Natural killer cell (primary cell): ENCODE measurements around the gene USF3. TPM values are rescaled to one million over a fixed set of nuclear protein-coding genes. Genes with fewer than 3 reads are reported as not detected.

Source experiments
- ATAC-seq, 3 donors: fragments of 150-1000 bp in 2 of 3; fragments of 200-7000 bp in 1 of 3; cut with Tn5 transposase; 1 replicate in 1 of 3; 2 replicates in 2 of 3; pipeline ENCODE4 v1.10.0; 2021; ENCODE audit warnings: mild to moderate bottlenecking in 2 of 3, moderate library complexity in 2 of 3
- DNase-seq, 2 donors: peaks; one replicate each; pipeline versions ENCODE4 v3.0.0 to v3.0.0-alpha.2; 2013 to 2021; ENCODE audit warnings: mixed read lengths in 1 of 2
- H3K27ac ChIP-seq: one replicate; pipeline ENCODE4 v1.5.1; 2013; ENCODE audit warnings: mild to moderate bottlenecking, low read length
- H3K27me3 ChIP-seq: one replicate; pipeline ENCODE4 v1.6.1; 2013; ENCODE audit warnings: low read length; ENCODE audit not compliant: control insufficient read depth, insufficient read depth
- H3K36me3 ChIP-seq: one replicate; pipeline ENCODE4 v1.6.1; 2013; ENCODE audit warnings: low read length; ENCODE audit not compliant: control insufficient read depth, insufficient read depth
- H3K4me1 ChIP-seq: one replicate; pipeline ENCODE4 v1.6.1; 2013; ENCODE audit warnings: low read length; ENCODE audit not compliant: control insufficient read depth, insufficient read depth
- H3K4me3 ChIP-seq: one replicate; pipeline ENCODE4 v1.5.1; 2013; ENCODE audit warnings: low read length
- H3K9me3 ChIP-seq: one replicate; pipeline ENCODE4 v1.6.1; 2013; ENCODE audit warnings: low read length; ENCODE audit not compliant: control insufficient read depth, insufficient read depth
- H3K27ac Mint-ChIP-seq, 2 donors: one replicate each; pipeline ENCODE4 v1.8.0; 2022; ENCODE audit warnings: mild to moderate bottlenecking in 2 of 2, mixed read lengths in 2 of 2, moderate library complexity in 1 of 2
- H3K27me3 Mint-ChIP-seq, 2 donors: one replicate each; pipeline ENCODE4 v1.8.0; 2022; ENCODE audit warnings: low read depth in 2 of 2, mixed read lengths in 2 of 2
- H3K36me3 Mint-ChIP-seq: one replicate; pipeline ENCODE4 v1.8.0; 2022; ENCODE audit warnings: mixed read lengths
- H3K4me1 Mint-ChIP-seq, 2 donors: one replicate each; pipeline ENCODE4 v1.8.0; 2022; ENCODE audit warnings: mixed read lengths in 2 of 2
- H3K4me3 Mint-ChIP-seq: one replicate; pipeline ENCODE4 v1.8.0; 2022; ENCODE audit warnings: mild to moderate bottlenecking, moderate library complexity, mixed read lengths
- H3K9me3 Mint-ChIP-seq, 2 donors: one replicate each; pipeline ENCODE4 v1.8.0; 2022; ENCODE audit warnings: mixed read lengths in 2 of 2
- WGBS: methylation state at CpG from one replicate; pipeline ENCODE4 v1.1.7; 2013; ENCODE audit warnings: missing lambda C conversion rate; ENCODE audit not compliant: insufficient coverage; 5-methylcytosine and 5-hydroxymethylcytosine counted together
- intact Hi-C: fragments of 100-400 bp; cut with micrococcal nuclease; formaldehyde crosslinking; loops from one replicate; pipeline ENCODE4 v1.14.2; 2022
- total RNA-seq, 4 donors: library from RNA; stranded (reverse); fragments of 120-200 nt in 1 of 4; gene quantifications; one replicate each; pipeline versions ENCODE4 v1.2.3 to v1.2.4, GENCODE V29; 2013 to 2022
- TF ChIP-seq, protein P1 (sequence below): fragments of 200-600 bp; IDR thresholded peaks from one replicate; pipeline ENCODE4 v1.8.0; 2022; ENCODE audit warnings: antibody characterized with exemption

USF3 gene
- total RNA-seq, 3 donors from 2014 or later (not counting 1 experiment from before 2014, with no cell fraction given), result 38.0 to 43.0 (median 41.8) TPM

DNA sequence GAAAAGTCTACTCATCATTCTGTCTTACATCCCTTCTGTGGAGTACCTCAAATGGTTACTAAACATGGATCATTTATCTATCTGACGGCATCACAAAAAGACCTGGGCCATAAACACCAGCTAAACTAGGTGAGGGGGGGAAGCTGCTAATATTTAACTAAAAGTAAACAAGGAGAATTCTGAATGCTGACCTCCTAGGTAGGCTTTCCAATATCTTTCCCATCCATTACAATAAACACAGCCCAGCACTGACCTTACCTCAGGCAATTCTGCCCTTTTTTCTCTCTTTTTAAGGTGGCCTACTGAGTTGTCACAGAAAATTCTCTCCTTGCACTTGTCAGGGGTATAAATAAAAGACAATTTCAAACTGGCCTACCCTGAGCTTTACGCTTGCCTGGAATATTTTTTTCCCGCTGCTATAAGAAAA, 33.1 kb downstream of the USF3 start:
- H3K4me3 ChIP-seq, result no peak overlapping the region
- peaks cover 5% of the 10 kb centered on the region for H3K4me1 ChIP-seq
- intact Hi-C loops, result no loop called here
- Mint-ChIP-seq H3K9me3 (no peaks in the 10 kb centered on the region), H3K4me1 (peaks cover 10 to 18% of the 10 kb centered on the region in 2 donors), H3K36me3 (peaks cover 40% of the 10 kb centered on the region), H3K27me3 (no peaks in the 10 kb centered on the region), H3K27ac (peak overlapping the region; percentile 2 to 20), H3K4me3 (no peak overlapping the region)
- H3K9me3 ChIP-seq, result no peaks in the 10 kb centered on the region
- 100% methylated on average over 1 of the region's 3 CpGs for WGBS
- DNase-seq (no peak), ATAC-seq (no peak)
- no peaks in the 10 kb centered on the region for H3K27me3 ChIP-seq
- H3K36me3 ChIP-seq, result peaks cover 45% of the 10 kb centered on the region
- no peak overlapping the region for H3K27ac ChIP-seq
- TF ChIP-seq, protein P1, sequence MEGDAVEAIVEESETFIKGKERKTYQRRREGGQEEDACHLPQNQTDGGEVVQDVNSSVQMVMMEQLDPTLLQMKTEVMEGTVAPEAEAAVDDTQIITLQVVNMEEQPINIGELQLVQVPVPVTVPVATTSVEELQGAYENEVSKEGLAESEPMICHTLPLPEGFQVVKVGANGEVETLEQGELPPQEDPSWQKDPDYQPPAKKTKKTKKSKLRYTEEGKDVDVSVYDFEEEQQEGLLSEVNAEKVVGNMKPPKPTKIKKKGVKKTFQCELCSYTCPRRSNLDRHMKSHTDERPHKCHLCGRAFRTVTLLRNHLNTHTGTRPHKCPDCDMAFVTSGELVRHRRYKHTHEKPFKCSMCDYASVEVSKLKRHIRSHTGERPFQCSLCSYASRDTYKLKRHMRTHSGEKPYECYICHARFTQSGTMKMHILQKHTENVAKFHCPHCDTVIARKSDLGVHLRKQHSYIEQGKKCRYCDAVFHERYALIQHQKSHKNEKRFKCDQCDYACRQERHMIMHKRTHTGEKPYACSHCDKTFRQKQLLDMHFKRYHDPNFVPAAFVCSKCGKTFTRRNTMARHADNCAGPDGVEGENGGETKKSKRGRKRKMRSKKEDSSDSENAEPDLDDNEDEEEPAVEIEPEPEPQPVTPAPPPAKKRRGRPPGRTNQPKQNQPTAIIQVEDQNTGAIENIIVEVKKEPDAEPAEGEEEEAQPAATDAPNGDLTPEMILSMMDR, result no peak

DNA sequence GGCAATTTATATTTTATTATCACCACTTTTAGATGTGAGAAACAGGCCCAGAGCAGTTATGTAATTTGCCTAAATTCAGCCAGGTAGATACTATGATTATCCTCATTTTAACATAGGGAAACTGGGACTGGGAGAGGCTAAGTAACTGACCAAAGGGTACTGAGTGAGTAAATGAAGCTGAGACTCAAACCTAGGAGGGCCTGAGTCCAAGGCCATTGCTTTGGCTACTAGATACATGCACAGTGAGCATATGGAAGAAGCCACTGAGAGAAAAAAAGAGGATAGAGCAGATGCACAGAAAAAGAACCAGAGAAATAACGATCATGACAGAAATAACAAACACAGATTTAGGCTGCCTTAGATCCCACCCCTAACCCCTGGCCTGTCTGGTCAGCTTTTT, 33.6 kb downstream of the USF3 start:
- ATAC-seq (no peak), DNase-seq (no peak)
- H3K9me3 Mint-ChIP-seq, result no peaks in the 10 kb centered on the region
- Histone ChIP-seq H3K4me3 (no peak overlapping the region), H3K27me3 (no peaks in the 10 kb centered on the region), H3K9me3 (no peaks in the 10 kb centered on the region), H3K36me3 (peaks cover 49% of the 10 kb centered on the region), H3K27ac (no peak overlapping the region), H3K4me1 (peaks cover 5% of the 10 kb centered on the region)
- intact Hi-C loops, result no loop called here
- no peak overlapping the region for H3K4me3 Mint-ChIP-seq
- H3K4me1 Mint-ChIP-seq, result peaks cover 10 to 17% of the 10 kb centered on the region in 2 donors
- H3K36me3 Mint-ChIP-seq, result peaks cover 41% of the 10 kb centered on the region
- peak overlapping the region in 1 of 2 donors; percentile 20 for H3K27ac Mint-ChIP-seq
- no peaks in the 10 kb centered on the region for H3K27me3 Mint-ChIP-seq
- TF ChIP-seq, protein P1, result no peak
- WGBS, result 94% methylated on average over 1 of the region's 1 CpG

DNA sequence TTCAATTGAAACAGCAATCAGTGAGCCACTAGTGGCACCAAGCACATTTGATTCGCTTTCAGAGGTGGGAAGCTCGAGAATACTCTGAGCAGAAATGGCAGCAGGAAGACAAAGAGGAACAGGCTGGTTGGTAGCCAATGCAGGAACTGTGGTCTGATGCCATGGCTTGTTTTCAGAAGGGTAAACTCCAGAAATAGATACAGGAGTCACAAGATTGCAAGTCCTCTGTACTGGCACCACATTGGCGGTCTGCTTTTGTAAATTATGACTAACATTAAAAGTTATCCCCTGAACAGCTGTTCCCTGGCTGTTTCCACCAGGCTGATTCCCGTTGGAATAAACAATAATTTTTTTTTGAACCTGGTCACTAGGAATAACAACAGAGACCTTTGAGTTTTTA, 35.5 kb downstream of the USF3 start:
- H3K9me3 ChIP-seq, result no peaks in the 10 kb centered on the region
- 68% methylated on average over 4 of the region's 4 CpGs for WGBS
- DNase-seq (no peak), ATAC-seq (no peak)
- H3K36me3 Mint-ChIP-seq, result peaks cover 55% of the 10 kb centered on the region
- intact Hi-C loops, result no loop called here
- TF ChIP-seq, protein P1, result no peak
- no peaks in the 10 kb centered on the region for H3K27me3 Mint-ChIP-seq
- peaks cover 16 to 17% of the 10 kb centered on the region in 2 donors for H3K4me1 Mint-ChIP-seq
- no peaks in the 10 kb centered on the region for H3K27me3 ChIP-seq
- H3K4me3 Mint-ChIP-seq, result no peak overlapping the region
- no peak overlapping the region for H3K4me3 ChIP-seq
- H3K36me3 ChIP-seq, result peaks cover 52% of the 10 kb centered on the region
- no peaks in the 10 kb centered on the region for H3K9me3 Mint-ChIP-seq
- H3K27ac ChIP-seq, result peak overlapping the region; percentile 34
- peaks cover 5% of the 10 kb centered on the region for H3K4me1 ChIP-seq
- H3K27ac Mint-ChIP-seq, result peak overlapping the region in 1 of 2 donors; percentile 24

DNA sequence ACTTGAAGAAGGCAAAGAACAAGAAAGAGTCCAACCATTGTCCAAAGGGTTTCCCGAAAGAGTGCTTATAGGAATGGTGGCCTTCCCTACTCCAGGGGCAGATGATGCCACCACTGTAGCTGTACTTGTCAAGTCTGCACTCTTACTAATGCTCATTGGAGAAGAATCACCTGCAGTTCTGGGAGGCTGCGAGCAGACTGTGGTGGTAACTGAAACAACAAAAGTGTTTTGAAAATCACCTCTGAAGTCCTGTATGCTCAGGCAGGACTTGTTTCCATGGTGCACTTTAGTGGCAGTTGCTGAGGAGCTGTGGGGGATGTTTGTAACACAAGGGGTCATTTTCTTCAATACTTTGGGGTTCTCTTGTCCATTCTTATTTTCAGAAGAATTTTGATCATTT, 36.0 kb downstream of the USF3 start:
- TF ChIP-seq, protein P1, result no peak
- Histone ChIP-seq H3K27me3 (no peaks in the 10 kb centered on the region), H3K36me3 (peaks cover 55% of the 10 kb centered on the region), H3K4me1 (peaks cover 5% of the 10 kb centered on the region), H3K27ac (peak overlapping the region; percentile 34), H3K4me3 (no peak overlapping the region), H3K9me3 (no peaks in the 10 kb centered on the region)
- peak overlapping the region in 1 of 2 donors; percentile 24 for H3K27ac Mint-ChIP-seq
- WGBS, result 94% methylated on average over 2 of the region's 2 CpGs
- intact Hi-C loops, result no loop called here
- H3K9me3 Mint-ChIP-seq, result no peaks in the 10 kb centered on the region
- peaks cover 16 to 17% of the 10 kb centered on the region in 2 donors for H3K4me1 Mint-ChIP-seq
- no peaks in the 10 kb centered on the region for H3K27me3 Mint-ChIP-seq
- ATAC-seq (no peak), DNase-seq (no peak)
- peaks cover 55% of the 10 kb centered on the region for H3K36me3 Mint-ChIP-seq
- no peak overlapping the region for H3K4me3 Mint-ChIP-seq
